B cell (primary cell): Measurements from ENCODE around the gene BRSK2. TPM values are rescaled to one million over a fixed set of nuclear protein-coding genes. Genes with fewer than 3 reads are reported as not detected.

ENCODE experiments used
- ATAC-seq: fragments of 200-7000 bp; cut with Tn5 transposase; one replicate; pipeline ENCODE4 v1.10.0; 2021; ENCODE audit warnings: low read depth, mild to moderate bottlenecking, moderate number of reproducible peaks, moderate library complexity
- CTCF ChIA-PET: fragments of 350-600 bp; sonication (Branson Sonifier 250); formaldehyde crosslinking; loops from one replicate; lab custom pipeline; 2021; ENCODE audit warnings: antibody characterized with exemption, inconsistent platforms; lab: Charles Lee
- POLR2A ChIA-PET: fragments of 350-600 bp; sonication (Branson Sonifier 250); formaldehyde crosslinking; loops from one replicate; lab custom pipeline; 2021; ENCODE audit warnings: antibody characterized with exemption; lab: Charles Lee
- DNase-seq: peaks from one replicate; pipeline ENCODE4 v3.0.0; 2013
- H2AFZ ChIP-seq: 2 replicates; pipeline ENCODE4 v1.6.1; 2012; ENCODE audit warnings: mild to moderate bottlenecking, low read depth, low read length; ENCODE audit not compliant: insufficient read depth, poor library complexity, severe bottlenecking
- H3K27ac ChIP-seq, 2 donors: 1 replicate in 1 of 2; 2 replicates in 1 of 2; pipeline ENCODE4 v1.5.1; 2012 to 2013; ENCODE audit warnings: low read length in 2 of 2, mild to moderate bottlenecking in 2 of 2, moderate library complexity in 1 of 2
- H3K27me3 ChIP-seq, 4 experiments: fragments of 200-600 bp in 1 of 4; sonication (generic) in 1 of 4; replicated peaks in 1 of 4; 1 replicate in 2 of 4; 2 replicates in 2 of 4; pipeline versions ENCODE4 v1.6.1 to v1.7.0; 2013 to 2016; ENCODE audit warnings: low read length in 3 of 4, mild to moderate bottlenecking in 2 of 4, mixed read lengths in 1 of 4, moderate library complexity in 1 of 4; ENCODE audit not compliant: insufficient read depth in 4 of 4, control insufficient read depth in 3 of 4; ENCODE audit errors: control extremely low read depth in 1 of 4
- H3K36me3 ChIP-seq, 2 experiments: replicated peaks in 1 of 2; 1 replicate in 1 of 2; 2 replicates in 1 of 2; pipeline versions ENCODE4 v1.6.1 to v1.7.1; 2013; ENCODE audit warnings: low read length in 1 of 2; ENCODE audit not compliant: insufficient read depth in 2 of 2, control insufficient read depth in 1 of 2; ENCODE audit errors: control extremely low read depth in 1 of 2, extremely low read depth in 1 of 2
- H3K4me1 ChIP-seq, 2 donors: fragments of 200-600 bp in 1 of 2; sonication (generic) in 1 of 2; 1 replicate in 1 of 2; 2 replicates in 1 of 2; pipeline versions ENCODE4 v1.5.1 to v1.6.1; 2013 to 2017; ENCODE audit warnings: low read length in 2 of 2; ENCODE audit not compliant: control insufficient read depth in 2 of 2, insufficient read depth in 2 of 2
- H3K4me2 ChIP-seq: replicated peaks from 2 replicates; pipeline ENCODE3; 2012; ENCODE audit warnings: mild to moderate bottlenecking, low read depth, low read length; ENCODE audit not compliant: poor library complexity, severe bottlenecking
- H3K4me3 ChIP-seq, 5 experiments: fragments of 200-600 bp in 1 of 5; sonication (generic) in 1 of 5; 1 replicate in 3 of 5; 2 replicates in 2 of 5; pipeline versions ENCODE4 v1.5.1 to v1.7.0; 2011 to 2016; ENCODE audit warnings: low read length in 4 of 5, mild to moderate bottlenecking in 4 of 5, low read depth in 2 of 5, control low read depth in 1 of 5, moderate library complexity in 1 of 5; ENCODE audit not compliant: insufficient read depth in 1 of 5; ENCODE audit errors: control extremely low read depth in 1 of 5, extremely low read depth in 1 of 5
- H3K79me2 ChIP-seq: fragments of 200-600 bp; sonication (generic); one replicate; pipeline ENCODE4 v1.6.0; 2016; ENCODE audit warnings: low read length; ENCODE audit not compliant: control insufficient read depth, insufficient read depth
- H3K9ac ChIP-seq: fragments of 200-600 bp; sonication (generic); 2 replicates; pipeline ENCODE4 v1.6.1; 2017; ENCODE audit warnings: mild to moderate bottlenecking, low read length, moderate library complexity
- H3K9me3 ChIP-seq, 3 donors: one replicate each; pipeline versions ENCODE4 v1.6.1 to v1.7.1; 2013; ENCODE audit warnings: low read length in 2 of 3; ENCODE audit not compliant: control insufficient read depth in 2 of 3, insufficient read depth in 1 of 3; ENCODE audit errors: control extremely low read depth in 1 of 3
- H4K20me1 ChIP-seq: 2 replicates; pipeline ENCODE4 v1.6.0; 2012; ENCODE audit warnings: mild to moderate bottlenecking, low read length; ENCODE audit not compliant: insufficient read depth, control insufficient read depth, poor library complexity, severe bottlenecking
- H3K27ac Mint-ChIP-seq: one replicate; pipeline ENCODE4 v1.8.0; 2021; ENCODE audit warnings: mixed read lengths
- H3K27me3 Mint-ChIP-seq: one replicate; pipeline ENCODE4 v1.8.0; 2021; ENCODE audit warnings: mixed read lengths
- H3K4me1 Mint-ChIP-seq: one replicate; pipeline ENCODE4 v1.8.0; 2021; ENCODE audit warnings: mixed read lengths
- H3K4me3 Mint-ChIP-seq: one replicate; pipeline ENCODE4 v1.8.0; 2021; ENCODE audit warnings: mixed read lengths
- H3K9me3 Mint-ChIP-seq: one replicate; pipeline ENCODE4 v1.8.0; 2022; ENCODE audit warnings: mixed read lengths; ENCODE audit not compliant: insufficient read depth
- EZH2 ChIP-seq: IDR thresholded peaks from 2 replicates; pipeline ENCODE4 v1.6.1; 2012; ENCODE audit warnings: borderline replicate concordance, low read depth, mild to moderate bottlenecking, moderate library complexity, low read length; ENCODE audit not compliant: insufficient read depth, poor library complexity, severe bottlenecking
- WGBS: methylation state at CpG from one replicate; pipeline ENCODE4 v1.1.5; 2013; ENCODE audit warnings: missing lambda C conversion rate; ENCODE audit not compliant: insufficient coverage; 5-methylcytosine and 5-hydroxymethylcytosine counted together
- intact Hi-C: fragments of 100-400 bp; cut with micrococcal nuclease; formaldehyde crosslinking; loops from one replicate; pipeline ENCODE4 v1.10.0; 2022
- polyA plus RNA-seq: library from polyadenylated mRNA; depleted of rRNA; stranded (reverse); fragments of >200 nt; gene quantifications from 2 replicates; pipeline ENCODE4 v1.2.3, GENCODE V29; 2012
- total RNA-seq, 2 donors: library from RNA; stranded (reverse); fragments of 120-200 nt in 1 of 2; gene quantifications; 1 replicate in 1 of 2; 2 replicates in 1 of 2; pipeline versions ENCODE4 v1.2.3 to v1.2.4, GENCODE V29; 2013 to 2022
- TF ChIP-seq, protein P1 (sequence below): fragments of 200-600 bp; IDR thresholded peaks from one replicate; pipeline ENCODE4 v1.8.0; 2022; ENCODE audit warnings: antibody characterized with exemption, mild to moderate bottlenecking

The BRSK2 gene
- total and polyA plus RNA-seq, 2 donors (not counting 1 experiment from before 2014, with no cell fraction given), result 0.51 to 0.79 TPM

DNA sequence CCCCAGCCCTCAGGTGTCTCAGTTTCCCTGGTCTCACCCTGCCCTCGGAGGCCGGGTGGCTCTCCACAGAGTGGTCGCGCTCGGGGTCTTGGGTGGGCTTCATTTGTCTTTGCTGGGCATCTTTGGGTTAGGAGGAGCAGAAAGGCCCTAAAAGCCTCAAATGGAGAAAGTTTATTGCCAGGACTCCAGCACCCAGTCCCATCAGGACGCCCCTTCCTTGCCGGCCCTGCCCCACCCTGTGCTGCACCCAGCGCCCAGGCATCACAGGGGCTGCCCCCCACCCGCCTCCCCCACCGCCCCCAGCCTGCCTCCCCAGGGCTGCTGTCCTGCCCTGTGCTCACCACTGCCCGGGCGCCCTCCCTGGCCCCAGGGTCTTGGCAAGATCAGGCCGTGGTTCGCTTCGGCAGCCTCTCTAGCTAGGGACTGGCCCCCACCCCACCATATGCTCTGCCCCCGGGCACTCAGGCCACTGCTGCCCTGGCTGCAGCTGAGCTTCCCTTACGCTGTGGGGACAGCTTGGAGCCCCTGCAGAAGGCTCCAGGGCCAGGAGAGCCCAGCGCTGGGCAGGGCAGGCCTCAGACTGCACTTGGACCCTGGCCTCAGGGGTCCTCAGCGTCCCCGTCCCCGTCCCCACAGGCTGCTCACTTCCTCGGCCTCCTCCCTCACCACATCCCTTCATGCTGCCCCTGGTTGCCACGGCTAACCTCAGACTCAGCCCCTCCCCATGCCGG lies 65.5 kb downstream of the BRSK2 start:
- 74% methylated on average over 18 of the region's 24 CpGs for WGBS
- Mint-ChIP-seq H3K27ac (no peak overlapping the region), H3K9me3 (no peaks in the 10 kb centered on the region), H3K4me1 (no peaks in the 10 kb centered on the region), H3K4me3 (no peak overlapping the region), H3K27me3 (no peaks in the 10 kb centered on the region)
- H3K9me3 ChIP-seq, result no peaks in the 10 kb centered on the region
- no peak overlapping the region for H3K9ac ChIP-seq
- H3K27me3 ChIP-seq, result no peaks in the 10 kb centered on the region
- H3K4me3 ChIP-seq, result no peak overlapping the region
- no peak overlapping the region for H3K27ac ChIP-seq
- no peak for TF ChIP-seq EZH2
- TF ChIP-seq, protein P1, sequence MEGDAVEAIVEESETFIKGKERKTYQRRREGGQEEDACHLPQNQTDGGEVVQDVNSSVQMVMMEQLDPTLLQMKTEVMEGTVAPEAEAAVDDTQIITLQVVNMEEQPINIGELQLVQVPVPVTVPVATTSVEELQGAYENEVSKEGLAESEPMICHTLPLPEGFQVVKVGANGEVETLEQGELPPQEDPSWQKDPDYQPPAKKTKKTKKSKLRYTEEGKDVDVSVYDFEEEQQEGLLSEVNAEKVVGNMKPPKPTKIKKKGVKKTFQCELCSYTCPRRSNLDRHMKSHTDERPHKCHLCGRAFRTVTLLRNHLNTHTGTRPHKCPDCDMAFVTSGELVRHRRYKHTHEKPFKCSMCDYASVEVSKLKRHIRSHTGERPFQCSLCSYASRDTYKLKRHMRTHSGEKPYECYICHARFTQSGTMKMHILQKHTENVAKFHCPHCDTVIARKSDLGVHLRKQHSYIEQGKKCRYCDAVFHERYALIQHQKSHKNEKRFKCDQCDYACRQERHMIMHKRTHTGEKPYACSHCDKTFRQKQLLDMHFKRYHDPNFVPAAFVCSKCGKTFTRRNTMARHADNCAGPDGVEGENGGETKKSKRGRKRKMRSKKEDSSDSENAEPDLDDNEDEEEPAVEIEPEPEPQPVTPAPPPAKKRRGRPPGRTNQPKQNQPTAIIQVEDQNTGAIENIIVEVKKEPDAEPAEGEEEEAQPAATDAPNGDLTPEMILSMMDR, result no peak
- H3K79me2 ChIP-seq, result no peaks in the 10 kb centered on the region
- DNase-seq, result no peak
- H3K4me1 ChIP-seq, result no peaks in the 10 kb centered on the region
- ChIA-PET CTCF (interaction anchor here (2.1 kb wide), 1 partner anchor 120 kb away, joined by 6 read pairs; no protein-coding TSS in a partner anchor), POLR2A (no interaction called here)
- H3K4me2 ChIP-seq, result no peak overlapping the region
- intact Hi-C loops, result no loop called here
- no peak for ATAC-seq
- no peak overlapping the region for H2AFZ ChIP-seq
- no peaks in the 10 kb centered on the region for H3K36me3 ChIP-seq
- no peaks in the 10 kb centered on the region for H4K20me1 ChIP-seq

DNA sequence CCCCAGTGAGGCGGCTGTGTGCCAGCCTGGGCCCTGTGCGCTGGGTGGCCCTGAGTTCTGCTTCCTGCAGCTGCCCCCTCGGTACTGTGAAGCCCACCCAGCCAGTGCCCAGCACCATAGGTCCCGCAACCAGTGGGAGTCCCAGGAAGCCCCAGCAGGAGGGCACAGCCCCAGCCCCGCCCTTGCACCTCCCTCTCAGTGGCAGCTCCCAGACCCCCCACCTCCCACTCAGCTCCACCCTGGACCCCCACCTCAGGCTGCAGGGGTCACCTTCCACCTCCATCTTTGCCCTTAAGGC lies 66.0 kb downstream of the BRSK2 start:
- DNase-seq, result no peak
- no peaks in the 10 kb centered on the region for H3K4me1 ChIP-seq
- ATAC-seq, result no peak
- H2AFZ ChIP-seq, result no peak overlapping the region
- H3K79me2 ChIP-seq, result no peaks in the 10 kb centered on the region
- no peaks in the 10 kb centered on the region for H3K27me3 ChIP-seq
- H4K20me1 ChIP-seq, result no peaks in the 10 kb centered on the region
- H3K27me3 Mint-ChIP-seq, result no peaks in the 10 kb centered on the region
- no peaks in the 10 kb centered on the region for H3K9me3 ChIP-seq
- H3K9ac ChIP-seq, result no peak overlapping the region
- no peaks in the 10 kb centered on the region for H3K4me1 Mint-ChIP-seq
- H3K27ac ChIP-seq, result no peak overlapping the region
- no peaks in the 10 kb centered on the region for H3K36me3 ChIP-seq
- TF ChIP-seq, protein P1, result no peak
- no peak for TF ChIP-seq EZH2
- intact Hi-C loops, result no loop called here
- no peaks in the 10 kb centered on the region for H3K9me3 Mint-ChIP-seq
- H3K27ac Mint-ChIP-seq, result no peak overlapping the region
- 68% methylated on average over 5 of the region's 5 CpGs for WGBS
- H3K4me3 Mint-ChIP-seq, result no peak overlapping the region
- H3K4me2 ChIP-seq, result no peak overlapping the region
- H3K4me3 ChIP-seq, result no peak overlapping the region
- ChIA-PET CTCF (interaction anchor here (2.1 kb wide), 1 partner anchor 119 kb away, joined by 6 read pairs; no protein-coding TSS in a partner anchor), POLR2A (no interaction called here)
